Body of pancreas (tissue), 4 donors: ENCODE results near the gene ABCD3.

ENCODE experiments used
- CTCF ChIP-seq, 7 experiments: fragments of 450-650 bp in 4 of 7; fragments of 200-600 bp in 3 of 7; sonication (generic) in 3 of 7; IDR thresholded peaks; one replicate each; pipeline ENCODE4 v1.5.1; 2016 to 2019; ENCODE audit warnings: antibody characterized with exemption in 7 of 7
- POLR2A ChIP-seq, 3 donors: fragments of 450-650 bp; IDR thresholded peaks; one replicate each; pipeline ENCODE4 v1.6.1; 2016; ENCODE audit warnings: antibody characterized with exemption in 3 of 3, mild to moderate bottlenecking in 2 of 3

- TF ChIP-seq CTCF (IDR thresholded peaks at IDR 0.05) (no peak), POLR2A (IDR thresholded peaks at IDR 0.05) (no peak)
These were observed 85.0 kb downstream of the ABCD3 start for GRCh38 chr1:94503153-94503552.
